Astrocyte of the cerebellum (primary cell): ENCODE results near the gene ASXL3.

Source experiments
- DNase-seq: peaks from one replicate; pipeline ENCODE4 v3.0.0-alpha.2; 2011; ENCODE audit warnings: low read depth
- H3K4me3 ChIP-seq: 2 replicates; pipeline ENCODE4 v1.5.1; 2011; ENCODE audit warnings: mild to moderate bottlenecking, low read depth, low read length, moderate library complexity
- CTCF ChIP-seq: IDR thresholded peaks from 2 replicates; pipeline ENCODE4 v1.5.1; 2012; ENCODE audit warnings: low read length, low read depth, moderate library complexity, mild to moderate bottlenecking; ENCODE audit errors: missing control alignments
- in situ Hi-C: cut with HindIII; loops from 2 replicates; pipeline ENCODE4 v1.10.0; 2017; ENCODE audit warnings: low sequenced_read_pairs

ASXL3 gene

DNA sequence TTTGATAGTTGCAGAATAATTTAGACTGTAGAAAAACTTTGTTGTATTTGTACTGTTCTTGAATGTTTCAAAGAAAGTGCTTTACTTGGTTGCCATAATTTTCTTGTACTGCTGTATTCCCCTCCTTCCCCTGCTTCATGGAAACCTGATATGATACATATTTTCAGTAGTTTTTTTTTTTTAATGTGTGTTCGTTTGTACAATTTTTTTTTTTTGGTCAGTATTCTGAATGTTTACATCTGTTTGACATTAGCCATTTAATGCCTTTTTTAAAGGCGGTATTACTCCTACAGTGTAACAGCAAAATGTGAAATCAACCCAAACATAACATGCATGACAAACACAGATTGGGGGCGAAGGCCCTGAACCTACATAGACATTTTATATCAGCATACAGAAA, 172.3 kb downstream of the ASXL3 start:
- in situ Hi-C loops: no loop called here
- no peak for TF ChIP-seq CTCF
- no peak for DNase-seq
- H3K4me3 ChIP-seq: no peak overlapping the region

DNA sequence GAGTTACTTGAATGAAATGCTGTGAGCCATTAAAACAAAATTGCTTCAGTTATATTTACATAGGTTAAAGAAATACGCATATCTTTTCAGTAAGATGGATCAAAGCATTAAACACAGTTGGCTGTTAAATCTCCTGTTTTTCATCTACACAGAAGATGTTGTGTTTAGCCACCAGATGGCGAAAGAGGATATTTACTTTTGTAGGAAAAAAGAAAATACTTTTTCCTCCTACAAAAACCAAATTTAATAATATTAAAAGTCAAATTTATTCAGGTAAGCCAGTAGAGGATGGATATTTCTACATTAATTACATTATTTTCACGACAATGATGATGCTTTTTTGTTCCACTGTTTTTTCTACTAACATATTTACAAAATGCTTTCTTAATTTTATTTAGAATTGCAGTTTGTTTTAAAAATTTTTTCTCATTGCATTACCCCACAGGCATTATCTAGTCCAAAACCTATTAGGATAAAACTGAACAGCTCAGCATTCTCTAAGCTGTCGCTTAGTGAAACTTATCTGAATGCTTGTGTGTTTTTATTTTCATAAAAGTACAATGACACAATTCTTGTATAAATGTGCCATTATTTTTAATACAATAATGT, 173.7 kb downstream of the ASXL3 start:
- peak; percentile 45 for TF ChIP-seq CTCF
- DNase-seq: peak; percentile 13
- in situ Hi-C loops: no loop called here
- H3K4me3 ChIP-seq: no peak overlapping the region

GRCh38 chr18:33755391-33755790, 177.4 kb downstream of the ASXL3 start:
- TF ChIP-seq CTCF: no peak
- in situ Hi-C loops: no loop called here
- no peak overlapping the region for H3K4me3 ChIP-seq
- no peak for DNase-seq

DNA sequence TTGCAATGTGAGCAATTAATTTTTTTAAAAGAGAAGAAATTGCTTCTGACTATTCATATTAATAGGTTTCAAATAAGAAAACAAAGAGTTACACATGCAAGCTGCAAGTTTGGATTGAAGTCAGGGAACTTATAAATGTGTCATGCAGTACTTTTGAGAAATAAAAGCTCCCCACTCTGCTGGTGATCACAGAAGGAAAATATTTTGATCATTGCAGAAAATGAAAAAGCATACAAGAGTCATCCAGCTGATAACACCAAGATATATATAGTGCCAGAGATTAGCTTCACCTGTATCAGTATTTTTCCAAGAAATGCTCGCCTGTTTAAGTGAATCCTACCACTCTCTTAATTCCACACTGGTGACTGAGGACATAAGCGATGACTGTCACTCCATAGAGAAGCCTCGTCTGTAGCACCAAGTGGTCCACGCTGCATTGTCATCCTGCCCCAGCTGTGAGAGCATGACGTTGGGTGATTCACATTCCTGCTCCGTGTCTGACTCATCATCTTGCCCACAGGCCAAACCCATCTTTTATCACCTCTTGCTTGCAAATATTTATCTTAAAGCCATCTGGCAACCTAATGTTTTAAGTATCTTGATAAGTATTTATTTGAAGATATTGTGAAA, 178.0 kb downstream of the ASXL3 start:
- DNase-seq: peak; percentile 32
- in situ Hi-C loops: no loop called here
- TF ChIP-seq CTCF: no peak
- H3K4me3 ChIP-seq: no peak overlapping the region

DNA sequence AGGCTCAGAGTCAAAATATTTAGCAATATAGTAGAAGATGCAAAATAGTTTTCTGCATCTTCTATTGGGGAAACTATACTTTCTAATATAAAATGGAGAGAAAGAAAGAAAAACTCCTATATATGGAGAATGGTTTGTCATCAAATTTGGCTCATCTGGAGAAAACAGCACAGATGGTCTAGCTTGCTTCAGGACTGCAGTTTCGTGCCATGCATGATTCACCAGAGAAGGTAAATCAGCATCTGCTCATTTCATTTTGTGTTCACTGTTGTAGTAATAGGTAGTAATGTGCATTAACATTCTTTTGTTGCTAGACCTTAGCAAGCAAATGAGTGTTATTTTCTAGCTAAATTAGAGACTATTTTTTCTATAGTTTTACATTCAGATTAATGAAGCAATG, 179.0 kb downstream of the ASXL3 start:
- in situ Hi-C loops: no loop called here
- DNase-seq: no peak

GRCh38 chr18:33761363-33761762, 183.3 kb downstream of the ASXL3 start:
- in situ Hi-C loops: no loop called here
- peak; percentile 43 for DNase-seq
- no peak overlapping the region for H3K4me3 ChIP-seq
- peak; percentile 41 for TF ChIP-seq CTCF

More for the DNA sequence above, 179.0 kb downstream of the ASXL3 start:
- H3K4me3 ChIP-seq: no peak overlapping the region
- no peak for TF ChIP-seq CTCF

DNA sequence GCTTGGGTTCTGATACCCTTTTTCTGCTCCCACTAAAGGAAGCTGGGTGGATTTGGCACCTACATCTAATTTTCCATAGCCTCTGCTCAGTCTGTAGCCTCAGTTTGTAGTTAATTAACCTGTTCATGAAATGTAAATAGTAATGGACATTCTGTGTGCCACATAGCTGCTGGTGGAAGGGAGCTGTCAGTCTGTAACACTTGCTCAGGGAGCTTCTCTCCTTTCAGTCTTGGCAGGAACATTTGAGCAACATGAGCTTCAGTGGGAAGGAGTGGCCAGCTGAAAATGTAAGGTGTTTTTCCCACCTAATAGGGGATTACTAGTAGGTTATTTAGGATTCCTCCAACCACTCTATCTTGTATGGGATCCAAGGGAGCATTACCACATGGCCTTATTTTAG, 203.4 kb downstream of the ASXL3 start:
- no peak overlapping the region for H3K4me3 ChIP-seq
- DNase-seq: no peak
- in situ Hi-C loops: no loop called here
- no peak for TF ChIP-seq CTCF
